ENCODE measurements around the gene VWA5B2.

- TF ChIP-seq, protein P1, sequence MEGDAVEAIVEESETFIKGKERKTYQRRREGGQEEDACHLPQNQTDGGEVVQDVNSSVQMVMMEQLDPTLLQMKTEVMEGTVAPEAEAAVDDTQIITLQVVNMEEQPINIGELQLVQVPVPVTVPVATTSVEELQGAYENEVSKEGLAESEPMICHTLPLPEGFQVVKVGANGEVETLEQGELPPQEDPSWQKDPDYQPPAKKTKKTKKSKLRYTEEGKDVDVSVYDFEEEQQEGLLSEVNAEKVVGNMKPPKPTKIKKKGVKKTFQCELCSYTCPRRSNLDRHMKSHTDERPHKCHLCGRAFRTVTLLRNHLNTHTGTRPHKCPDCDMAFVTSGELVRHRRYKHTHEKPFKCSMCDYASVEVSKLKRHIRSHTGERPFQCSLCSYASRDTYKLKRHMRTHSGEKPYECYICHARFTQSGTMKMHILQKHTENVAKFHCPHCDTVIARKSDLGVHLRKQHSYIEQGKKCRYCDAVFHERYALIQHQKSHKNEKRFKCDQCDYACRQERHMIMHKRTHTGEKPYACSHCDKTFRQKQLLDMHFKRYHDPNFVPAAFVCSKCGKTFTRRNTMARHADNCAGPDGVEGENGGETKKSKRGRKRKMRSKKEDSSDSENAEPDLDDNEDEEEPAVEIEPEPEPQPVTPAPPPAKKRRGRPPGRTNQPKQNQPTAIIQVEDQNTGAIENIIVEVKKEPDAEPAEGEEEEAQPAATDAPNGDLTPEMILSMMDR (IDR thresholded peaks at IDR 0.05), result no peak
- no peak for TF ChIP-seq POLR2A (IDR thresholded peaks at IDR 0.05)
Measured at GRCh38 chr3:184272269-184272668, 42.9 kb downstream of the VWA5B2 start.

Measured in body of pancreas (tissue), 4 donors.